Heart left ventricle (tissue), 13 donors: ENCODE measurements around the gene SNTB2.

Source experiments
- POLR2A ChIP-seq, 2 donors: fragments of 450-650 bp; IDR thresholded peaks; one replicate each; pipeline ENCODE4 v1.6.1; 2017; ENCODE audit warnings: antibody characterized with exemption in 2 of 2, mild to moderate bottlenecking in 2 of 2, moderate library complexity in 2 of 2
- TF ChIP-seq, protein P1 (sequence below), 12 donors: fragments of 200-600 bp; sonication (generic) in 4 of 12; IDR thresholded peaks; one replicate each; pipeline versions ENCODE4 v1.5.0 to v1.8.0; 2018 to 2022; ENCODE audit warnings: antibody characterized with exemption in 12 of 12, mild to moderate bottlenecking in 5 of 12
- donor health status: ischemic (EF 13 %, LVEDD 7.1; RV severe dilation, severe dysfunction).
- donor health status: DM: no; HTN: yes; CAD: no.
- donor health status: DM: no; HTN: no; CAD: no.
- donor health status: ischemic (EF 25% LVEDD 6.9; RV normal size, moderate dysfunction).
- donor health status: ischemic (EF 25% LVEDD 5.7; RV mildly dilated, moderate dysfunction).
- donor health status: ischemic (EF 35%, LVEDD 5.7; RV mildly dilated, moderate dysfunction).
- donor health status: nonischemic (EF 11% LVEDD 7.7; RV severe dilation, severe dysfunction).
- donor health status: DM: yes; HTN: yes; CAD: no.
- donor health status: PGD.
- donor health status: ischemic (EF 29% LVEDD 5.4; RV normal size, mild dysfunction).
- donor health status: nonischemic (EF 23%, LVEDD 6.1; RV moderate dilation, normal function).

DNA sequence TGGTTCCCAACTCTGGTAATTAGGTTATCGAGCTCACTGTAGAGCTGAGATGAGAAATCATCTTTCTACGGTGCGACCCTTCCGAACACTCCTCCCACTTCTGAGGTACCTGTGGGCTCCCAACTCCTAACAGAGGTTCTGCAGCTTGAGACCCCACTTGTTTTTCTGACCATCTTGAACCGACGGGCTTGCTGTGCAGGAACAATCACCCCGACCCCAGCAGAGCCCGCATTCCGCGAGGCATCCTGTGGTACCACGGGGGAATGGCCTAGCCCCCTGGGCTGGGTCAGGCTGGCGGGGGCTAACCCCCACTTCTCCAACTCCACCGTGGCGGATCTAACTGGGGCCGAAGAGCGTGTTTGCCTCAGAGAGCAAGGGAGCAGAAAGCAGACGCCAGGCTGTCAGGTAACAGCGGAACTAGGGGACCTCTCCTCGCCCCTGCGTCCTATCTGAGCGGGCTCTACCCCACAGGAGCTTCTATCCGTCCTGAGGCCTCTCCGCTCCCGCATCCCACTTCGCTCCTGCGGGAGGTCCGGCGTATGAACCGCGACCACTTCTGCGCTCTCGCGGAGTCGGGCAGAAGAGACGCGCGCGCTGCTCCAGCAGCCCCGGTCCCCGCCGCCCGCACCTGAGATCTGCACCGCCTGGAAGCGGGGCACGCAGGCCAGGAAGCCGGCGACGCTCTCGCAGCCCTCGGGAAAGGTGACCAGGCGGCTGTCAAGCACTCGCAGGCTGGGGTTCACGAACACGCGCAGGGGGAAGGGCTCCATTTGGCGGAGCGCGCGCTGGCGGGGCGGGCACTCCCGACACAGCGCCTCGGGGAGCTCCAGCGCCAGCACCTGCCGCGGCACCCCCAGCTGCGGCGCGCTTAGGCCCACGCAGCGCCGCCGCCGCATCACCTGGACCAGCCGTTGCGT is 142.7 kb downstream of the SNTB2 start:
- TF ChIP-seq, protein P1, sequence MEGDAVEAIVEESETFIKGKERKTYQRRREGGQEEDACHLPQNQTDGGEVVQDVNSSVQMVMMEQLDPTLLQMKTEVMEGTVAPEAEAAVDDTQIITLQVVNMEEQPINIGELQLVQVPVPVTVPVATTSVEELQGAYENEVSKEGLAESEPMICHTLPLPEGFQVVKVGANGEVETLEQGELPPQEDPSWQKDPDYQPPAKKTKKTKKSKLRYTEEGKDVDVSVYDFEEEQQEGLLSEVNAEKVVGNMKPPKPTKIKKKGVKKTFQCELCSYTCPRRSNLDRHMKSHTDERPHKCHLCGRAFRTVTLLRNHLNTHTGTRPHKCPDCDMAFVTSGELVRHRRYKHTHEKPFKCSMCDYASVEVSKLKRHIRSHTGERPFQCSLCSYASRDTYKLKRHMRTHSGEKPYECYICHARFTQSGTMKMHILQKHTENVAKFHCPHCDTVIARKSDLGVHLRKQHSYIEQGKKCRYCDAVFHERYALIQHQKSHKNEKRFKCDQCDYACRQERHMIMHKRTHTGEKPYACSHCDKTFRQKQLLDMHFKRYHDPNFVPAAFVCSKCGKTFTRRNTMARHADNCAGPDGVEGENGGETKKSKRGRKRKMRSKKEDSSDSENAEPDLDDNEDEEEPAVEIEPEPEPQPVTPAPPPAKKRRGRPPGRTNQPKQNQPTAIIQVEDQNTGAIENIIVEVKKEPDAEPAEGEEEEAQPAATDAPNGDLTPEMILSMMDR (IDR thresholded peaks at IDR 0.05) = no peak
- no peak for TF ChIP-seq POLR2A (IDR thresholded peaks at IDR 0.05)
